Measurements from ENCODE around the gene ELP5. TPM values are rescaled to one million over a fixed set of nuclear protein-coding genes. Genes with fewer than 3 reads are reported as not detected.

ELP5 gene
- total and polyA plus RNA-seq, 10 of the 15 experiments (the other 5 are each of a cell fraction or from before 2014, with no cell fraction given) = 41.1 to 109 (median 77.5) TPM

- no peak for DNase-seq (ENCODE audit: low read depth, low spot score)
- H3K79me2 ChIP-seq (ENCODE audit: control insufficient read depth, insufficient read depth, low read length) = peaks cover 47% of the 10 kb centered on the region
Measured at GRCh38 chr17:7240375-7240774, 11.6 kb upstream of the ELP5 start.

More at GRCh38 chr17:7240375-7240774, 11.6 kb upstream of the ELP5 start:
- H3K36me3 ChIP-seq (ENCODE audit: control insufficient read depth in 2 of 2, insufficient read depth in 2 of 2, low read length in 1 of 2) = peaks cover 10 to 20% of the 10 kb centered on the region in 2 experiments
- no TSS peak for BruUV-seq (replicated peaks)
- WGBS (ENCODE audit: insufficient coverage, insufficient replicate concordance, low lambda C conversion rate, missing lambda C conversion rate) = 11% methylated on average over 4 of the region's 4 CpGs
- FAIRE-seq (no peak), ATAC-seq (no peak)
- no peaks in the 10 kb centered on the region for H3K27me3 ChIP-seq (replicated peaks in 1 of 2; ENCODE audit: control insufficient read depth in 2 of 2, insufficient read depth in 2 of 2, low read length in 1 of 2)
- H3K4me3 ChIP-seq = peak overlapping the region; percentile 83
- peak; percentile 67 for TF ChIP-seq EED (IDR thresholded peaks at IDR 0.05; ENCODE audit: low read depth)
- TF ChIP-seq HCFC1 (IDR thresholded peaks at IDR 0.05; ENCODE audit: low read length) = no peak
- TF ChIP-seq RUNX3 (IDR thresholded peaks at IDR 0.05; ENCODE audit: low read length) = 0 out of 2 replicates have a peak, but pooled peaks have one; percentile 3
- no peak for TF ChIP-seq ZSCAN29 (IDR thresholded peaks at IDR 0.05)
- peak in 1 of 2 experiments; percentile 19; a peak in 1 of 4 replicates for TF ChIP-seq IKZF2 (IDR thresholded peaks at IDR 0.05)
- TF ChIP-seq CUX1 (IDR thresholded peaks at IDR 0.05; ENCODE audit: insufficient replicate concordance, low read depth, low read length) = no peak
- TF ChIP-seq SPI1 (IDR thresholded peaks at IDR 0.05; ENCODE audit: borderline replicate concordance, insufficient read depth, low read depth, low read length) = peak; percentile 73
- no peak for TF ChIP-seq CREM (IDR thresholded peaks at IDR 0.05; ENCODE audit: low read depth)
- TF ChIP-seq NFIC (IDR thresholded peaks at IDR 0.05; ENCODE audit: low read depth, low read length) = 0 out of 2 replicates have a peak, but pooled peaks have one; percentile 17
- no peak for TF ChIP-seq CREB1 (IDR thresholded peaks at IDR 0.05; ENCODE audit: low read depth)
- TF ChIP-seq USF1 (IDR thresholded peaks at IDR 0.05; ENCODE audit: borderline replicate concordance, extremely low read length, insufficient read depth, low read depth, low read length) = no peak
- TF ChIP-seq POLR2AphosphoS2 (IDR thresholded peaks at IDR 0.05; ENCODE audit: low read depth, low read length) = no peak
- TF ChIP-seq PML (IDR thresholded peaks at IDR 0.05; ENCODE audit: low read length) = no peak
- TF ChIP-seq RAD51 (IDR thresholded peaks at IDR 0.05) = no peak
- no peak for TF ChIP-seq EP300 (IDR thresholded peaks at IDR 0.05; ENCODE audit: borderline replicate concordance in 1 of 2, control insufficient read depth in 1 of 2, low read depth in 2 of 2, low read length in 2 of 2)
- RAD21 ChIA-PET (ENCODE audit: unreplicated experiment) = interaction anchor here (2.0 to 6.3 kb wide), 2 partner anchors 9 to 20 kb away, joined by 9 to 51 read pairs; partner anchors contain the start of genes ACADVL and DLG4
- intact Hi-C loops (cut with micrococcal nuclease; ENCODE audit: unreplicated experiment) (loop anchor here (5.0 kb wide), 1 partner anchor 67 kb away; the partner anchor contains the start of gene EIF5A), in situ Hi-C loops (cut with MboI) (no loop called here)
- SMC1A ChIA-PET (ENCODE audit: uncharacterized antibody, unreplicated experiment) = interaction anchor here (3.6 to 4.3 kb wide), 2 partner anchors 10 to 20 kb away, joined by 26 to 34 read pairs; partner anchors contain the start of genes ACADVL, CTDNEP1, DLG4 and ELP5
- POLR2A ChIA-PET = interaction anchor here (1.3 to 7.3 kb wide), 3 partner anchors 10 to 20 kb away, joined by 3 to 99 read pairs (median 43); partner anchors contain the start of genes ACADVL, CTDNEP1, DLG4 and ELP5
- peaks cover 21% of the 10 kb centered on the region for H3K4me1 ChIP-seq (ENCODE audit: control insufficient read depth, insufficient read depth, low read length)
- H3K27ac ChIP-seq (ENCODE audit: control insufficient read depth, insufficient read depth) = peak overlapping the region; percentile 67
- peak overlapping the region; percentile 94 for H3K4me2 ChIP-seq (ENCODE audit: control insufficient read depth, insufficient read depth)
- CTCF ChIA-PET = interaction anchor here (1.3 to 6.0 kb wide), 2 partner anchors 20 to 26 kb away, joined by 3 to 70 read pairs; partner anchors contain the start of genes ACADVL and DLG4
- H4K20me1 ChIP-seq (ENCODE audit: control insufficient read depth, insufficient read depth) = no peaks in the 10 kb centered on the region
- H3K9ac ChIP-seq (ENCODE audit: control insufficient read depth, insufficient read depth, low read length) = peak overlapping the region; percentile 93
- H2AFZ ChIP-seq (ENCODE audit: control insufficient read depth, low read depth, low read length) = no peak overlapping the region
- no peaks in the 10 kb centered on the region for H3K9me3 ChIP-seq (replicated peaks; ENCODE audit: control insufficient read depth, insufficient read depth, low read length)
